Mammary epithelial cell (primary cell): ENCODE measurements around the gene CNTN2.

ENCODE experiments used
- EZH2 ChIP-seq: IDR thresholded peaks from 2 replicates; pipeline ENCODE4 v1.6.1; 2012; ENCODE audit warnings: low read length, inconsistent platforms, borderline replicate concordance
- TF ChIP-seq, protein P1 (sequence below), 2 donors: IDR thresholded peaks in 1 of 2; conservative IDR thresholded peaks in 1 of 2; 2 replicates each; pipeline ENCODE4 v1.5.1; 2011 to 2012; ENCODE audit warnings: inconsistent platforms in 2 of 2, low read length in 2 of 2, mild to moderate bottlenecking in 2 of 2, control low read depth in 1 of 2, low read depth in 1 of 2; ENCODE audit not compliant: insufficient read depth in 1 of 2; ENCODE audit errors: extremely low read depth in 1 of 2

DNA sequence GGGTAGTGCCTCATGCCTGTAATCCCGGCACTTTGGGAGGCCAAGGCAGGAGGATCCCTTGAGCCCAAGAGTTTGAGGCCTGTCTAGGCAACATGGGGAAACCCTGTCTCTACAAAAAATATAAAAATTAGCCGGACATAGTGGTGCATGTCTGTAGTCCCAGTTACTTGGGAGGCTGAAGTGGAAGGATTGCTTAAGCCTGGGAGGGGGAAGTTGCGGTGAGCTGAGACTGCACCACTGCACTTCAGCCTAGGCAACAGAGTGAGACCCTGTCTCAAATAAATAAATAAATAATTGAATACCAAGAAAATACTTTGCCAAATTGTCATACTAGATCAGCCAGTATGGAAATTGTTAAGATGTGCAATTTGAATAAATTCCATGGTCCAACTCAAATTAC, 84.6 kb downstream of the CNTN2 start:
- TF ChIP-seq, protein P1, sequence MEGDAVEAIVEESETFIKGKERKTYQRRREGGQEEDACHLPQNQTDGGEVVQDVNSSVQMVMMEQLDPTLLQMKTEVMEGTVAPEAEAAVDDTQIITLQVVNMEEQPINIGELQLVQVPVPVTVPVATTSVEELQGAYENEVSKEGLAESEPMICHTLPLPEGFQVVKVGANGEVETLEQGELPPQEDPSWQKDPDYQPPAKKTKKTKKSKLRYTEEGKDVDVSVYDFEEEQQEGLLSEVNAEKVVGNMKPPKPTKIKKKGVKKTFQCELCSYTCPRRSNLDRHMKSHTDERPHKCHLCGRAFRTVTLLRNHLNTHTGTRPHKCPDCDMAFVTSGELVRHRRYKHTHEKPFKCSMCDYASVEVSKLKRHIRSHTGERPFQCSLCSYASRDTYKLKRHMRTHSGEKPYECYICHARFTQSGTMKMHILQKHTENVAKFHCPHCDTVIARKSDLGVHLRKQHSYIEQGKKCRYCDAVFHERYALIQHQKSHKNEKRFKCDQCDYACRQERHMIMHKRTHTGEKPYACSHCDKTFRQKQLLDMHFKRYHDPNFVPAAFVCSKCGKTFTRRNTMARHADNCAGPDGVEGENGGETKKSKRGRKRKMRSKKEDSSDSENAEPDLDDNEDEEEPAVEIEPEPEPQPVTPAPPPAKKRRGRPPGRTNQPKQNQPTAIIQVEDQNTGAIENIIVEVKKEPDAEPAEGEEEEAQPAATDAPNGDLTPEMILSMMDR (conservative IDR thresholded peaks at IDR 0.05 in 1 of 2, IDR thresholded peaks at IDR 0.05 in 1 of 2; ENCODE audit: extremely low read depth in 1 of 2, insufficient read depth in 1 of 2, low read depth in 1 of 2, low read length in 2 of 2) = no peak
- TF ChIP-seq EZH2 = no peak
